PC-9 (cell line): Measurements from ENCODE around the gene HAX1.

ENCODE experiments used
- EZH2 ChIP-seq: fragments of 200-600 bp; sonication (generic); IDR thresholded peaks from 2 replicates; pipeline ENCODE4 v1.8.0; 2017; ENCODE audit warnings: antibody characterized with exemption, low read depth
- TF ChIP-seq, protein P1 (sequence below): fragments of 200-600 bp; sonication (generic); conservative IDR thresholded peaks from 2 replicates; pipeline ENCODE4 v1.6.1; 2017; ENCODE audit warnings: mixed run types, antibody characterized with exemption, mild to moderate bottlenecking, moderate library complexity

GRCh38 chr1:154290921-154291320 lies 18.5 kb downstream of the HAX1 start:
- TF ChIP-seq, protein P1, sequence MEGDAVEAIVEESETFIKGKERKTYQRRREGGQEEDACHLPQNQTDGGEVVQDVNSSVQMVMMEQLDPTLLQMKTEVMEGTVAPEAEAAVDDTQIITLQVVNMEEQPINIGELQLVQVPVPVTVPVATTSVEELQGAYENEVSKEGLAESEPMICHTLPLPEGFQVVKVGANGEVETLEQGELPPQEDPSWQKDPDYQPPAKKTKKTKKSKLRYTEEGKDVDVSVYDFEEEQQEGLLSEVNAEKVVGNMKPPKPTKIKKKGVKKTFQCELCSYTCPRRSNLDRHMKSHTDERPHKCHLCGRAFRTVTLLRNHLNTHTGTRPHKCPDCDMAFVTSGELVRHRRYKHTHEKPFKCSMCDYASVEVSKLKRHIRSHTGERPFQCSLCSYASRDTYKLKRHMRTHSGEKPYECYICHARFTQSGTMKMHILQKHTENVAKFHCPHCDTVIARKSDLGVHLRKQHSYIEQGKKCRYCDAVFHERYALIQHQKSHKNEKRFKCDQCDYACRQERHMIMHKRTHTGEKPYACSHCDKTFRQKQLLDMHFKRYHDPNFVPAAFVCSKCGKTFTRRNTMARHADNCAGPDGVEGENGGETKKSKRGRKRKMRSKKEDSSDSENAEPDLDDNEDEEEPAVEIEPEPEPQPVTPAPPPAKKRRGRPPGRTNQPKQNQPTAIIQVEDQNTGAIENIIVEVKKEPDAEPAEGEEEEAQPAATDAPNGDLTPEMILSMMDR, result no peak
- TF ChIP-seq EZH2, result no peak
